Stimulated activated naive CD4-positive, alpha-beta T cell treated with Interleukin-2 at 50 U/mL for 16 hours (primary cell): Measurements from ENCODE around the gene ZNF562.

ENCODE experiments used
- DNase-seq: peaks from one replicate; lab custom pipeline; 2025; lab: John Stamatoyannopoulos, UW

Gene ZNF562

DNA sequence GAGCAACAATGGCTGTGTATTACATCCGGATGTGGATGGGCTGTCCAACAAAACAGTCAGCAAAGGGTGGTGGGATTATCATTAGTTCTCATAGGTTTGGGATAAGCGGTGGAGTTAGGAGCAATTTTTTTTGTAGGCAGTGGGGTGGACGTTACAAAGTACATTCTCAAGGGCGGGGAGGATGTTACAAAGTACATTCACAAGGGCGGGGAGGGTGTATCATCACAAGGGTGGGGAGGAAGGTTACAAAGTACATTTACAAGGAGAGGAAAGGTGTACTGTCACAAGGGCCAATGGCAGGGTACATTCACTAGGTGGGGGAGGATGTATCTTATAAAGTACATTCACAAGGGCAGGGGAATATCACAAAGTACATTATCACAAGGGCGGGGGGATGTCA is 33.1 kb downstream of the ZNF562 start:
- DNase-seq: no peak

DNA sequence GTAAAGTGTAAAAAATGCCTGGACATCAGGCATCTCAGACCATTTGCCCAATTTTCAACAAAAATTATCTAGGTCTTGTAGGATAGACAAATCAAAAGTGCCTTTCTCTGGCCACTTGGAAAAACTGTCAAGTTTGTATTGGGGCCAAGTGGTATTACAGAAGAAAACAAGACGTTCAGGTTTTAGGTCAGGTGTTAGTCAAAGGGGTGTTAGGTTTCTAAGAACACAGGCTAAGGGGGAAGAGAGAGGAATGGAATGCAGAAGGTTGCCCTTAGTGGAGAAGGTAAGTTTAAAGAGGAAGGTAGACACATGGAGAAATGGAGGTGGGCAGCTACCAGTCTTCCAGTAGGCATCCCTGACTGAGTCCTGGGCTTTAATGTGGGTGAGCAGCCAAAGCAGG is 33.9 kb downstream of the ZNF562 start:
- DNase-seq: no peak

DNA sequence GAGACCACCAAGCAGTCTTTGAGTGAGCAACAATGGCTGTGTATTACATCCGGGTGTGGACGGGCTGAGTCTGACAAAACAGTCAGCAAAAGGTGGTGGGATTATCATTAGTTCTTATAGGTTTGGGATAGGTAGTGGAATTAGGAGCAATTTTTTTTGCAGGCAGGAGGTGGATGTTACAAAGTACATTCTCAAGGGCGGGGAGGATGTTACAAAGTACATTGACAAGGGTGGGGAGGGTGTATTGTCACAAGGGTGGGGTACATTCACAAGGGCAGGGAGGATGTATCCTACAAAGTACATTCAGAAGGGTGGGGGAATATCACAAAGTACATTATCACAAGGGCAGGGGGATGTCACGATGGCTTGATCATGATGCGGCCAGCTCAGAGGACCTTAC is 38.9 kb downstream of the ZNF562 start:
- no peak for DNase-seq

GRCh38 chr19:9627856-9628255 is 47.0 kb downstream of the ZNF562 start:
- DNase-seq: no peak

- DNase-seq: no peak
Observed at GRCh38 chr19:9622531-9622930, 52.4 kb downstream of the ZNF562 start.

- peak; percentile 80 for DNase-seq
Observed at GRCh38 chr19:9621156-9622037, 53.5 kb downstream of the ZNF562 start, which contains the start of gene ZNF561. Gene ZNF561, minus strand, starts transcription at chr19:9621232. Its CDS starts 1,776 bp downstream, at chr19:9619456.

DNA sequence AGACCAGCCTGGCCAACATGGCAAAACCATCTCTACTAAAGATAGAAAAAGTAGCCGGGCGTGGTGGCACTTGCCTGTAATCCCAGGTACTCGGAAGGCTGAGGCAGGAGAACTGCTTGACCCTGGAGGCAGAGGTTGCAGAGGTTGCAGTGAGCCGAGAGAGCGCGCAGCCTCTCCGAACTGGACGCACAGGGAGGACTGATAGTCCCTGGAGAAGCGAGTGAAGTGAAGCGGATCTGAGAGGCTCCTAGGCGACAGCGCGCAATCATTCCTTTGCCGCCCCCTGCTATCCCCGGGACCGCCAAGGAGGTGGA is 54.1 kb downstream of the ZNF562 start:
- no peak for DNase-seq

- no peak for DNase-seq
Observed at GRCh38 chr19:9615844-9616243, 59.1 kb downstream of the ZNF562 start.

GRCh38 chr19:9610484-9611113 is 64.3 kb downstream of the ZNF562 start:
- DNase-seq: no peak

DNA sequence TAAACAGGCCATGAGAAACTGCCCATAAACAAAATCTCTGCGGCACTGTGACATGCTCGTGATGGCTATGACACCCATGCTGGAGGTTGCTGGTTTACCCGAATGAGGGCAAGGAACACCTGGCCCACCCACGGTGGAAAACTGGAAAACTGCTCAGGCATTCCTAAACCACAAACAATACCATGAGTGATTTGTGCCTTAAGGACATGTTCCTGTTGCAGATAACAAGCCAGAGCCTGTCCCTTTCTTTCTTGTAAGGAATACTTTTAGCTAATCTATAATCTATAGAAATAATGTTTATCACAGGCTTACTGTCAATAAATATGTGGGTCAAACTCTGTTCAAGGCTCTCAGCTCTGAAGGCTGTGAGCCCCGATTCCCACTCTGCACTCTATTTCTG is 66.0 kb downstream of the ZNF562 start:
- no peak for DNase-seq

GRCh38 chr19:9597027-9597426 is 77.9 kb downstream of the ZNF562 start:
- DNase-seq: no peak
